GM12873 (cell line): Measurements from ENCODE around the gene MARCHF9.

Experiments used
- CTCF ChIP-seq: IDR thresholded peaks from 2 replicates; pipeline ENCODE4 v1.5.1; 2012; ENCODE audit warnings: low read depth, mild to moderate bottlenecking, moderate library complexity, low read length, control low read depth; ENCODE audit not compliant: insufficient read depth; ENCODE audit errors: missing control alignments

Gene MARCHF9

GRCh38 chr12:57751788-57752667, 2.9 kb upstream of the MARCHF9 start, which contains the start of gene CDK4:
CDK4 (minus strand) TSS chr12:57752310; CDS start chr12:57751717, 593 bp downstream.
- TF ChIP-seq CTCF = no peak

- TF ChIP-seq CTCF = no peak
These were observed 2.3 kb upstream of the MARCHF9 start for GRCh38 chr12:57752668-57753000.

GRCh38 chr12:57753756-57754337, 1.1 kb upstream of the MARCHF9 start:
- no peak for TF ChIP-seq CTCF

- no peak for TF ChIP-seq CTCF
These were observed 221 bp downstream of the MARCHF9 start for GRCh38 chr12:57755194-57755453.

GRCh38 chr12:57755454-57756372, 810 bp downstream of the MARCHF9 start:
- TF ChIP-seq CTCF = no peak

- peak; percentile 96 for TF ChIP-seq CTCF
These were observed 1.8 kb downstream of the MARCHF9 start for GRCh38 chr12:57756406-57757341.
